Measurements from ENCODE around the gene STK35.

DNA sequence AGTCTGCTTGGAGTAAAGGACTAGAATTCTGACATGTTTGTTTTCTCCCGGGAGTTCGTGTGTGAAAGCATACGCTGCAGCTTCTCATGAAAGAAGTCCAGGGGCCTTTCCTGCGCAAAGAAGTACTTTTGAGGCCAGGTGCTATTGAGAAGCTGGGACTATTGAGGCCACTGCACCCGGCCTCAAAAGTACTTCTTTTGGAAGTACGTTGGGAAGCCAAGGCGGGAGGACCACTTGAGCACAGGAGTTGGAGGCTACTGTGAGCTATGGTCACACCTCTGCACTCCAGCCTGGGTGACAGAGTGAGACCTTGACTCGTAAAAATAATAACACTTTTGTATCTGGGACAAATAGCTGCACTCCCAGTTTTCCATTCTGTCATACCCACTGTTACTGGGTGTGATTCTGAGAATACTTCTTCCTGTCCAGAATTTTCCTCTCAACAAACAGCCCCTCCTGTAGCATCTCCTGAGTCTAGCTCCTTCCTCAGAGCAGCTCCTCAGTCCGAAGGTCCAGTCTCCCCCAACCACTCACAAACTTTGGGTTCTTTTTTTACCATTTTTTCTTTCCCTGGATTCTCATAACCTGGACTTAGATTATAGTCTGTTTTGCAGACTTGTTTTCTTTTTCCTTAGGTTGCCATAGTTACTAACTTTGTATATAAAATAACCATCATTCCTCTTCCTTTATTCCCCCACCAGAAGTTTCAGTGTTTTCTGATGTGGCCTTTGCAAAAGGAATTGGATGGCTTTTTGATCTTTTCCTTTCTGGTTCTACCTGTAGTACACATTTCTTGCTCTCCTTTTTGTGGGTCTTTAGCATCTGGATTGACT, 12.7 kb downstream of the STK35 start:
- TF ChIP-seq NRF1 (IDR thresholded peaks at IDR 0.05; ENCODE audit: low read depth, low read length) (no peak), CTCF (IDR thresholded peaks at IDR 0.05; ENCODE audit: control extremely low read depth in 1 of 3, insufficient read depth in 1 of 3, low read depth in 1 of 3, low read length in 3 of 3) (no peak), CEBPB (IDR thresholded peaks at IDR 0.05; ENCODE audit: low read depth, low read length) (no peak), EZH2 (IDR thresholded peaks at IDR 0.05; ENCODE audit: low read depth, low read length, severe bottlenecking) (no peak), SP2 (IDR thresholded peaks at IDR 0.05; ENCODE audit: low read length) (no peak), SP4 (IDR thresholded peaks at IDR 0.05; ENCODE audit: low read length) (no peak), POLR2A (IDR thresholded peaks at IDR 0.05; ENCODE audit: control extremely low read depth in 1 of 2, low read depth in 2 of 2, low read length in 2 of 2) (no peak), POLR2AphosphoS5 (IDR thresholded peaks at IDR 0.05; ENCODE audit: low read depth, low read length) (no peak), TAF1 (IDR thresholded peaks at IDR 0.05; ENCODE audit: low read depth, low read length) (no peak), MAFK (IDR thresholded peaks at IDR 0.05; ENCODE audit: low read depth, low read length) (no peak)
